Measurements from ENCODE around the gene CMTM8.

- TF ChIP-seq MYC (IDR thresholded peaks at IDR 0.05; ENCODE audit: low read depth, low read length), result no peak
- no peak for TF ChIP-seq POLR2A (IDR thresholded peaks at IDR 0.05; ENCODE audit: extremely low read depth, insufficient read length)
These were observed 5.0 kb downstream of the CMTM8 start for GRCh38 chr3:32243519-32243918.

All from NB4 (cell line).